Measurements from ENCODE around the gene MXRA5. TPM values are rescaled to one million over a fixed set of nuclear protein-coding genes. Genes with fewer than 3 reads are reported as not detected.

The MXRA5 gene
- total and polyA plus RNA-seq, 2 donors (not counting 3 experiments of a cell fraction or from before 2014, with no cell fraction given): not detected

GRCh38 chrX:3393581-3394111 is 47.2 kb upstream of the MXRA5 start:
- ChIA-PET POLR2A (no interaction called here), CTCF (no interaction called here)
- no peaks in the 10 kb centered on the region for H3K36me3 ChIP-seq (ENCODE audit: control insufficient read depth in 2 of 2, extremely low read depth in 1 of 2, insufficient read depth in 2 of 2, low read length in 2 of 2)
- BruUV-seq (replicated peaks): no TSS peak
- no peak overlapping the region for H3K9ac ChIP-seq (replicated peaks; ENCODE audit: extremely low read depth, insufficient read depth, low read length)
- DNase-seq (ENCODE audit: low read depth, low spot score): peak; percentile 33
- no peaks in the 10 kb centered on the region for H3K9me3 ChIP-seq (replicated peaks; ENCODE audit: control insufficient read depth, insufficient read depth, low read length)
- H3K4me3 ChIP-seq (replicated peaks in 1 of 3; ENCODE audit: insufficient read depth in 1 of 3, low read depth in 1 of 3, low read length in 3 of 3): no peak overlapping the region
- H3K79me2 ChIP-seq (ENCODE audit: control insufficient read depth, insufficient read depth, low read length): no peaks in the 10 kb centered on the region
- dilution Hi-C loops (cut with MboI; ENCODE audit: extremely low pct_ligation_motif_present, low sequenced_read_pairs) (no loop called here), intact Hi-C loops (cut with micrococcal nuclease) (no loop called here)
- H3K27ac ChIP-seq (ENCODE audit: insufficient read depth, low read depth, low read length): no peak overlapping the region
- no peak for FAIRE-seq
- H2AFZ ChIP-seq (ENCODE audit: low read depth, low read length): no peak overlapping the region
- H3K9me1 ChIP-seq (replicated peaks; ENCODE audit: control insufficient read depth, extremely low read depth, insufficient read depth, low read length): no peaks in the 10 kb centered on the region
- TF ChIP-seq MYC (IDR thresholded peaks at IDR 0.05; ENCODE audit: low read depth, low read length) (no peak), JUN (IDR thresholded peaks at IDR 0.05; ENCODE audit: borderline replicate concordance, insufficient read depth, insufficient read length, low read depth) (no peak), FOS (IDR thresholded peaks at IDR 0.05; ENCODE audit: borderline replicate concordance, insufficient read depth, low read length) (no peak), CTCF (IDR thresholded peaks at IDR 0.05; ENCODE audit: extremely low read depth in 1 of 2, insufficient read depth in 1 of 2, low read depth in 1 of 2, low read length in 2 of 2) (no peak), GATA2 (IDR thresholded peaks at IDR 0.05; ENCODE audit: insufficient read depth, insufficient read length, low read depth, low read length) (no peak), EZH2 (IDR thresholded peaks at IDR 0.05; ENCODE audit: borderline replicate concordance, low read depth, low read length, severe bottlenecking) (no peak), POLR2AphosphoS5 (IDR thresholded peaks at IDR 0.05; ENCODE audit: insufficient read depth, low read depth, low read length) (no peak), MAX (IDR thresholded peaks at IDR 0.05; ENCODE audit: insufficient read depth, insufficient read length) (no peak), POLR2A (IDR thresholded peaks at IDR 0.05; ENCODE audit: low read depth, low read length) (no peak)
- no peaks in the 10 kb centered on the region for H4K20me1 ChIP-seq (replicated peaks; ENCODE audit: control insufficient read depth, extremely low read depth, insufficient read depth, low read length)
- no peaks in the 10 kb centered on the region for H3K4me1 ChIP-seq (ENCODE audit: control insufficient read depth, extremely low read depth, insufficient read depth, low read length)
- no peak overlapping the region for H3K4me2 ChIP-seq (ENCODE audit: insufficient read depth, low read length)
- H3K27me3 ChIP-seq (ENCODE audit: control insufficient read depth in 2 of 2, insufficient read depth in 2 of 2, low read length in 2 of 2): no peaks in the 10 kb centered on the region
